Breast epithelium (tissue), 3 donors: Measurements from ENCODE around the gene TNFAIP8.

Source experiments
- POLR2A ChIP-seq: fragments of 450-650 bp; IDR thresholded peaks from one replicate; pipeline ENCODE4 v1.6.1; 2016; ENCODE audit warnings: antibody characterized with exemption, mild to moderate bottlenecking, moderate library complexity
- POLR2AphosphoS5 ChIP-seq, 3 donors: sonication (generic); formaldehyde crosslinking; IDR thresholded peaks; one replicate each; pipeline ENCODE4 v1.6.1; 2017; ENCODE audit warnings: antibody characterized with exemption in 3 of 3
- TF ChIP-seq, protein P1 (sequence below), 3 donors: fragments of 450-650 bp; IDR thresholded peaks; one replicate each; pipeline ENCODE4 v1.5.1; 2016 to 2017; ENCODE audit warnings: antibody characterized with exemption in 3 of 3, mild to moderate bottlenecking in 3 of 3, moderate library complexity in 3 of 3

DNA sequence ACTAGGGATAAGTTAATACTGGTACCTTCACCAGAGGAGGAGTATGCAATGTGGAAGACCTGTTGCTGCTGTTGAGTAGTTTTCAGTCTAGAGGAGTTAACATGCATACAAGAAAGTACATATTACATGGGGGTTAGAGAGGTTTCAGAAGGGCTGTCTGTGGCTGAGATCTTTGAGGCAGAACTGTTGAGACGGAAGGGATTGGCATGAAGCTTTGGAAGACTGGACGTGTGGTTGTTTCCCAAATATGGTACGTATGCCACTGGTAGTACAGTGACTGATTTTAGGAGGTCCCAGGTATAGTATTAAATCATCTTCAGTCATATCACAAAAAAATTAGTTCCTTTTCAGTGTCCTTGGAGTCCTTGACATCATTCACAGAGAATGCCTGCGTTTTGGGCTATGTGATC is 17.6 kb downstream of the TNFAIP8 start:
- TF ChIP-seq, protein P1, sequence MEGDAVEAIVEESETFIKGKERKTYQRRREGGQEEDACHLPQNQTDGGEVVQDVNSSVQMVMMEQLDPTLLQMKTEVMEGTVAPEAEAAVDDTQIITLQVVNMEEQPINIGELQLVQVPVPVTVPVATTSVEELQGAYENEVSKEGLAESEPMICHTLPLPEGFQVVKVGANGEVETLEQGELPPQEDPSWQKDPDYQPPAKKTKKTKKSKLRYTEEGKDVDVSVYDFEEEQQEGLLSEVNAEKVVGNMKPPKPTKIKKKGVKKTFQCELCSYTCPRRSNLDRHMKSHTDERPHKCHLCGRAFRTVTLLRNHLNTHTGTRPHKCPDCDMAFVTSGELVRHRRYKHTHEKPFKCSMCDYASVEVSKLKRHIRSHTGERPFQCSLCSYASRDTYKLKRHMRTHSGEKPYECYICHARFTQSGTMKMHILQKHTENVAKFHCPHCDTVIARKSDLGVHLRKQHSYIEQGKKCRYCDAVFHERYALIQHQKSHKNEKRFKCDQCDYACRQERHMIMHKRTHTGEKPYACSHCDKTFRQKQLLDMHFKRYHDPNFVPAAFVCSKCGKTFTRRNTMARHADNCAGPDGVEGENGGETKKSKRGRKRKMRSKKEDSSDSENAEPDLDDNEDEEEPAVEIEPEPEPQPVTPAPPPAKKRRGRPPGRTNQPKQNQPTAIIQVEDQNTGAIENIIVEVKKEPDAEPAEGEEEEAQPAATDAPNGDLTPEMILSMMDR (IDR thresholded peaks at IDR 0.05), result no peak
- TF ChIP-seq POLR2A (no peak), POLR2AphosphoS5 (IDR thresholded peaks at IDR 0.05) (no peak)
